ENCODE results near the gene EIF2D. TPM values are rescaled to one million over a fixed set of nuclear protein-coding genes. Genes with fewer than 3 reads are reported as not detected.

EIF2D gene, protein sequence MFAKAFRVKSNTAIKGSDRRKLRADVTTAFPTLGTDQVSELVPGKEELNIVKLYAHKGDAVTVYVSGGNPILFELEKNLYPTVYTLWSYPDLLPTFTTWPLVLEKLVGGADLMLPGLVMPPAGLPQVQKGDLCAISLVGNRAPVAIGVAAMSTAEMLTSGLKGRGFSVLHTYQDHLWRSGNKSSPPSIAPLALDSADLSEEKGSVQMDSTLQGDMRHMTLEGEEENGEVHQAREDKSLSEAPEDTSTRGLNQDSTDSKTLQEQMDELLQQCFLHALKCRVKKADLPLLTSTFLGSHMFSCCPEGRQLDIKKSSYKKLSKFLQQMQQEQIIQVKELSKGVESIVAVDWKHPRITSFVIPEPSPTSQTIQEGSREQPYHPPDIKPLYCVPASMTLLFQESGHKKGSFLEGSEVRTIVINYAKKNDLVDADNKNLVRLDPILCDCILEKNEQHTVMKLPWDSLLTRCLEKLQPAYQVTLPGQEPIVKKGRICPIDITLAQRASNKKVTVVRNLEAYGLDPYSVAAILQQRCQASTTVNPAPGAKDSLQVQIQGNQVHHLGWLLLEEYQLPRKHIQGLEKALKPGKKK
- 10 to 100 TPM; 38.9 to 48.3 (median 43.2) TPM for total RNA-seq (2021; fragmentation: NEBNext Ultra II Directional; extraction: Animal tissue kit (Norgen Biotek cat#: 25700))
- long read RNA-seq, transcript EIF2D-201 (15 exons, 2,005 nt) = major isoform, 58 of 83 reads
- long read RNA-seq, partial matches to known transcripts = 12 of 83 reads
- long read RNA-seq, other reads (novel, unspliced or antisense) = 13 of 83 reads

DNA sequence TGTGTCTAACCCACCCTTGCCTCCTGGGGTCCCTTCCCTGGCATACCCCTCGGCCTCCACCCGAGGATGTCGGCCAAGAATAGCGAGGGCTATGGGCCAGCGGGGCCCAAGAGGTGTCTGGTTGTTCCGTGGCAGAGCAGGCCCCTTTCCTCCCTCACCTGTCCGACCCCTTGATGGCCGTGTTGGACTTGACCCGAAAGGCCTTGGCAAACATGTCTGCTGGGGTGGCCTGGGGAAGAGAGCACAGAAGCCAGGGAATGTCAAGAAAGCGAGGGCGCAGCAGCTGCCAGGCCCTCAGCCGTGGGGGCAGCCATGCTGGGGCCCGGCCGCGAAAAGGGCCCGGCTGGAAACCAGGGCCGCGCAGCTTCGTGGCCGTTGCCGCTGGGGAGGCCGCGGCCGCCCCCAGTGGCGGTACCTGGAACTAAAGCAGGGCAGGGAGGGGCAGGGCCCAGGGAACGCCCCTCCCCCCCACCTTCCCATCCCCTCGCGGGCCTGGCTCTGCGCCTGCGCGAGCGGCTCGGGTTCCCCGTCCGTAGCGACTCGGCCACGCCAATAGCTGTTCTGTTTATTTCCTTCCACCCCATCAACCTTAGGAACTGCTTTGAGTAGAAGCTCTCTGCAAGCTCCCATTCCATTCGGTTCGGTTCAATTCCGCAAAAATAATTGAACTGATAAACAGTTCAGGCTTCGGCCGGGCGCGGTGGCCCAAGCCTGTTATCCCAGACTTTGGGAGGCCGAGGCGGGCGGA lies at the start of gene EIF2D:
Gene EIF2D, minus strand, starts transcription at position 337 of the 748 bp plus-strand sequence. Its CDS starts 123 bp downstream, at position 214.
- peak within 1 kb of the TSS; percentile 93 for H3K4me3 Mint-ChIP-seq
- TF ChIP-seq, protein P1, sequence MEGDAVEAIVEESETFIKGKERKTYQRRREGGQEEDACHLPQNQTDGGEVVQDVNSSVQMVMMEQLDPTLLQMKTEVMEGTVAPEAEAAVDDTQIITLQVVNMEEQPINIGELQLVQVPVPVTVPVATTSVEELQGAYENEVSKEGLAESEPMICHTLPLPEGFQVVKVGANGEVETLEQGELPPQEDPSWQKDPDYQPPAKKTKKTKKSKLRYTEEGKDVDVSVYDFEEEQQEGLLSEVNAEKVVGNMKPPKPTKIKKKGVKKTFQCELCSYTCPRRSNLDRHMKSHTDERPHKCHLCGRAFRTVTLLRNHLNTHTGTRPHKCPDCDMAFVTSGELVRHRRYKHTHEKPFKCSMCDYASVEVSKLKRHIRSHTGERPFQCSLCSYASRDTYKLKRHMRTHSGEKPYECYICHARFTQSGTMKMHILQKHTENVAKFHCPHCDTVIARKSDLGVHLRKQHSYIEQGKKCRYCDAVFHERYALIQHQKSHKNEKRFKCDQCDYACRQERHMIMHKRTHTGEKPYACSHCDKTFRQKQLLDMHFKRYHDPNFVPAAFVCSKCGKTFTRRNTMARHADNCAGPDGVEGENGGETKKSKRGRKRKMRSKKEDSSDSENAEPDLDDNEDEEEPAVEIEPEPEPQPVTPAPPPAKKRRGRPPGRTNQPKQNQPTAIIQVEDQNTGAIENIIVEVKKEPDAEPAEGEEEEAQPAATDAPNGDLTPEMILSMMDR (IDR thresholded peaks at IDR 0.05) = peak; percentile 95
- peak; percentile 81 for DNase-seq
- peak within 1 kb of the TSS; percentile 97 for H3K27ac Mint-ChIP-seq
- H3K9me3 Mint-ChIP-seq = no peaks in the 10 kb centered on the region
- peaks cover 22% of the 10 kb centered on the region for H3K36me3 Mint-ChIP-seq (ENCODE audit: low read depth)
- peaks cover 15% of the 10 kb centered on the region for H3K4me1 Mint-ChIP-seq (ENCODE audit: low read depth)
- H3K27me3 Mint-ChIP-seq (ENCODE audit: insufficient read depth) = peaks cover 5% of the 10 kb centered on the region

DNA sequence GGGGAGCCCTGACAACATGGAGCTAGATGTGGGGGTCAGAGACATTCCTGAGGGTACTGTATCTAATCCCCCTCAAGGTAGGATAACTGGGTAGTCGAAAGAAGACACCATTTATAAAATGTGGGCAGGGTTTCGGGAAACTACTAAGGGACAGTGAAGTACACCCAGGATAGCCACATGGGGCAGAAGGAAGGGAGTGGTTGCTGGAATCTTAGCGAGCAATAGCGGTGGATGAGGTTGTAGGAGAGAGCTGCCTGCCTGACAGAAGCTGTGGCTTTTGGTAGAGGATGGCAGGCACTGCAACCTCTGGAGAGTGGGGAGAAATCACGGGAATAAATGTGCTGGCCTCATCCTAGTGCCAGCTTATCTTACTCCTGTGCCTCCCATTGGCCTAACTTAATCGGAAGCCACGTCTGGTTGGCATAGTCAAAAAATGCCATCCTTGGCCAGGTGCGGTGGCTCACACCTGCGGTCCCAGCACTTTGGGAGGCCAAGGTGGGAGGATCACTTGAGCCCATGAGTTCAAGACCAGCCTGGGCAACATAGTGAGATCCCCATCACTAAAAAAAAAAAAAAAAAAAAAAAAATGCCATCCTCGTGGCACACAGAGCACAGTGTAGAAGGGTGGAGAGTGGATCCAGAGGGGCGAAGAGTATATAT lies 49.0 kb upstream of the EIF2D start:
- TF ChIP-seq, protein P1 (IDR thresholded peaks at IDR 0.05) = no peak
- Mint-ChIP-seq H3K4me3 (no peak overlapping the region), H3K27me3 (ENCODE audit: insufficient read depth) (peaks cover 25% of the 10 kb centered on the region), H3K27ac (no peak overlapping the region), H3K36me3 (ENCODE audit: low read depth) (no peaks in the 10 kb centered on the region), H3K4me1 (ENCODE audit: low read depth) (no peaks in the 10 kb centered on the region), H3K9me3 (no peaks in the 10 kb centered on the region)
- no peak for DNase-seq

DNA sequence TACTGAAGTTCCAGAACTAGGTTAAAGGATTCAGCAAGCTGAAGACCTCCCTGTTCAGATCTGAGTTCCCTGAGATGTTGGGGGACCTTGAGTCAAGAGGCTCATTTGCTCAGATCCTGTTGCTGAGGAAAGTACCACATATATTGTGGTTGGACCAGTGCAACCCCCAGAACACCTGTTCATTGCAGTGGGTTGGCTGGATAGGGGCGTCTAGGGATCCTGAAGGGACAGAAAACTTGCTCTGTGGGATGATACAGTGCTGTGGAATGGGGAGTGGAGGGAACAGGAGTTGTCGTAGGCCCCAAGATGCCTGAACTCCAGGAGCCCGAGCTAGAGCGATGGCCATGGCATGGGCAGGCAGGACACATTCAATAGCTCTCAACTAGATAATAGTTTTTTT lies 47.9 kb upstream of the EIF2D start:
- H3K27ac Mint-ChIP-seq = no peak overlapping the region
- no peaks in the 10 kb centered on the region for H3K36me3 Mint-ChIP-seq (ENCODE audit: low read depth)
- no peaks in the 10 kb centered on the region for H3K4me1 Mint-ChIP-seq (ENCODE audit: low read depth)
- H3K27me3 Mint-ChIP-seq (ENCODE audit: insufficient read depth) = peaks cover 18% of the 10 kb centered on the region
- H3K4me3 Mint-ChIP-seq = no peak overlapping the region
- no peaks in the 10 kb centered on the region for H3K9me3 Mint-ChIP-seq
- TF ChIP-seq, protein P1 (IDR thresholded peaks at IDR 0.05) = no peak
- no peak for DNase-seq

DNA sequence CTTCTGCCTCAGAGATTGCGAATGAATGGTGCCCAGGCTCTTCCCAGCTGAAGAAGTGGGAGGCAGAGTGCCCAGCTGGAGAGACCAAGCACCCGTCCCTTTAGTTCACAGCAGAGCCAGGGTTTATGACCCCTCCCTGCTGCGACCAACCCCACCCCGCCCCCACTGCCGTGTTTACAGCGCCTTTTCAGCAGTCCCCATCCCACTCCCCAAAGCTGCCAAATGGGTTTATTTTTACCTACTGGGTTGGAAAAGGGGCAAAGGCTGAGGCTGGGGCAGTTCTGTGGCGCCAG lies 46.7 kb upstream of the EIF2D start:
- DNase-seq = no peak
- H3K27ac Mint-ChIP-seq = no peak overlapping the region
- H3K27me3 Mint-ChIP-seq (ENCODE audit: insufficient read depth) = peaks cover 14% of the 10 kb centered on the region
- no peaks in the 10 kb centered on the region for H3K36me3 Mint-ChIP-seq (ENCODE audit: low read depth)
- TF ChIP-seq, protein P1 (IDR thresholded peaks at IDR 0.05) = no peak
- no peak overlapping the region for H3K4me3 Mint-ChIP-seq
- H3K9me3 Mint-ChIP-seq = no peaks in the 10 kb centered on the region
- H3K4me1 Mint-ChIP-seq (ENCODE audit: low read depth) = no peaks in the 10 kb centered on the region
